Measurements from ENCODE around the gene WDR7.

WDR7 gene

GRCh38 chr18:56990678-56991077 lies 339.5 kb downstream of the WDR7 start:
- DNase-seq (ENCODE audit: low spot score): no peak

- DNase-seq (ENCODE audit: low spot score): no peak
Observed at GRCh38 chr18:56992777-56993176, 341.6 kb downstream of the WDR7 start.

GRCh38 chr18:56995579-56996188 lies 344.5 kb downstream of the WDR7 start:
- DNase-seq (ENCODE audit: low spot score): no peak

GRCh38 chr18:56997200-56997599 lies 346.0 kb downstream of the WDR7 start:
- DNase-seq (ENCODE audit: low spot score): no peak

GRCh38 chr18:56999823-57000222 lies 348.7 kb downstream of the WDR7 start:
- no peak for DNase-seq (ENCODE audit: low spot score)

- DNase-seq (ENCODE audit: low spot score): peak; percentile 6
Observed at GRCh38 chr18:57002627-57003026, 351.5 kb downstream of the WDR7 start.

GRCh38 chr18:57003342-57003741 lies 352.2 kb downstream of the WDR7 start:
- DNase-seq (ENCODE audit: low spot score): no peak

- peak; percentile 88 for DNase-seq (ENCODE audit: low spot score)
Observed at GRCh38 chr18:57004366-57005121, 353.4 kb downstream of the WDR7 start.

GRCh38 chr18:57008001-57008686 lies 357.0 kb downstream of the WDR7 start:
- DNase-seq (ENCODE audit: low spot score): no peak

- DNase-seq (ENCODE audit: low spot score): no peak
Observed at GRCh38 chr18:57009844-57010243, 358.7 kb downstream of the WDR7 start.

- no peak for DNase-seq (ENCODE audit: low spot score)
Observed at GRCh38 chr18:57014772-57015413, 363.7 kb downstream of the WDR7 start.

GRCh38 chr18:57015451-57015850 lies 364.3 kb downstream of the WDR7 start:
- DNase-seq (ENCODE audit: low spot score): no peak

- no peak for DNase-seq (ENCODE audit: low spot score)
Observed at GRCh38 chr18:57018845-57019244, 367.7 kb downstream of the WDR7 start.

GRCh38 chr18:57022716-57023115 lies 371.6 kb downstream of the WDR7 start:
- DNase-seq (ENCODE audit: low spot score): no peak

- peak; percentile 51 for DNase-seq (ENCODE audit: low spot score)
Observed at GRCh38 chr18:57023275-57023882, 372.2 kb downstream of the WDR7 start.

GRCh38 chr18:57025540-57025939 lies 374.4 kb downstream of the WDR7 start:
- DNase-seq (ENCODE audit: low spot score): no peak

- DNase-seq (ENCODE audit: low spot score): no peak
Observed at GRCh38 chr18:57026316-57026715, 375.2 kb downstream of the WDR7 start.

GRCh38 chr18:57027190-57027708 lies 376.1 kb downstream of the WDR7 start:
- no peak for DNase-seq (ENCODE audit: low spot score)

- peak; percentile 9 for DNase-seq (ENCODE audit: low spot score)
Observed at GRCh38 chr18:57029761-57030160, 378.6 kb downstream of the WDR7 start.

- DNase-seq (ENCODE audit: low spot score): no peak
Observed at GRCh38 chr18:57030417-57030816, 379.3 kb downstream of the WDR7 start.

- no peak for DNase-seq (ENCODE audit: low spot score)
Observed at GRCh38 chr18:57035590-57035989, 384.4 kb downstream of the WDR7 start.

- peak; percentile 32 for DNase-seq (ENCODE audit: low spot score)
Observed at GRCh38 chr18:57038395-57038794, 387.2 kb downstream of the WDR7 start.

All from kidney tubule cell (primary cell).